ENCODE measurements around the gene CMKLR1. TPM values are rescaled to one million over a fixed set of nuclear protein-coding genes. Genes with fewer than 3 reads are reported as not detected.

The CMKLR1 gene
- total RNA-seq, 1 donor from 2014 or later = 0.12 TPM

DNA sequence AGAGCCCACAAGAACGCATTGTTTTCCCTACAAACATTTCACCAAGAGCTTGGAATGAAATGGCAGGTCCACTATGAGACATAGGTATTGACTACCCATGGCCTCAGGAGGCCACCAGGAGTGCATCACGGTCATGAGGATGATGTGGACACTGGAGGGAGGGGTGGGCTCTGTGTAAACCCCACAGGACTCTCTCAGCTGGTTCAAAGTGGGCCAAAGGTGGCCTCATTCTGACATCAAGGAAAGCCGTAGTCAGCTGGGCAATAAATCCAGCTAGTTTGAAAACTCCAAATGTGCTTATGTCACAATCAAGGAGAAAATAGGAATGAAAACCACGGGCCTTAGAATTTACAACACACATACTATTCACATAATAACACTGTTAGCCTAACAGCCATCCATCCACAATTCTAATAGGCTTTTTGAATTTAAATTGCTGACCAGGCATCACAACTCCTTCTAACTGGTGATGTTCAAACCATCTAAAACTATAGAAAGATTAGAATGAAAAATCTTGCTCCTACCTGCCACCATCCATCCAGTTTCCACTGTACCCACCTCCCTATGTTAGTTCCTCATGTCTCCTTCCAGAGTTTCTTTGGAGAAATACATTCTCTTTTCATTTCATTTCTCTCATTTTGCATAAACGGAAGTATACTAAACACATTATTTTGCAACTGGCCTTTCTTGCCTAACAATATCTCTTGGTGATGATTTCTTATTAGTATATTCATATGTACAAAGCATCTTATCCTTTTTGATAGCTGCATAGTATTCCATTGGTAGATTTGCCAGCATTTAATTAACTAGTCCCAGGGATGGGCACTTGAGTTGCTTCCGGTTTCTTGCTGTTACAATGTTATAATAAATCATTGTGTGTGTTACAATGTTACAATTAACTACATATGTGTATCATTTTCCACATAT lies 21.5 kb downstream of the CMKLR1 start:
- no peak overlapping the region for H3K4me3 ChIP-seq (ENCODE audit: low read depth, low read length)
- no peak for DNase-seq (ENCODE audit: low read depth)
- TF ChIP-seq, protein P1, sequence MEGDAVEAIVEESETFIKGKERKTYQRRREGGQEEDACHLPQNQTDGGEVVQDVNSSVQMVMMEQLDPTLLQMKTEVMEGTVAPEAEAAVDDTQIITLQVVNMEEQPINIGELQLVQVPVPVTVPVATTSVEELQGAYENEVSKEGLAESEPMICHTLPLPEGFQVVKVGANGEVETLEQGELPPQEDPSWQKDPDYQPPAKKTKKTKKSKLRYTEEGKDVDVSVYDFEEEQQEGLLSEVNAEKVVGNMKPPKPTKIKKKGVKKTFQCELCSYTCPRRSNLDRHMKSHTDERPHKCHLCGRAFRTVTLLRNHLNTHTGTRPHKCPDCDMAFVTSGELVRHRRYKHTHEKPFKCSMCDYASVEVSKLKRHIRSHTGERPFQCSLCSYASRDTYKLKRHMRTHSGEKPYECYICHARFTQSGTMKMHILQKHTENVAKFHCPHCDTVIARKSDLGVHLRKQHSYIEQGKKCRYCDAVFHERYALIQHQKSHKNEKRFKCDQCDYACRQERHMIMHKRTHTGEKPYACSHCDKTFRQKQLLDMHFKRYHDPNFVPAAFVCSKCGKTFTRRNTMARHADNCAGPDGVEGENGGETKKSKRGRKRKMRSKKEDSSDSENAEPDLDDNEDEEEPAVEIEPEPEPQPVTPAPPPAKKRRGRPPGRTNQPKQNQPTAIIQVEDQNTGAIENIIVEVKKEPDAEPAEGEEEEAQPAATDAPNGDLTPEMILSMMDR (conservative IDR thresholded peaks at IDR 0.05; ENCODE audit: low read depth, low read length) = no peak

DNA sequence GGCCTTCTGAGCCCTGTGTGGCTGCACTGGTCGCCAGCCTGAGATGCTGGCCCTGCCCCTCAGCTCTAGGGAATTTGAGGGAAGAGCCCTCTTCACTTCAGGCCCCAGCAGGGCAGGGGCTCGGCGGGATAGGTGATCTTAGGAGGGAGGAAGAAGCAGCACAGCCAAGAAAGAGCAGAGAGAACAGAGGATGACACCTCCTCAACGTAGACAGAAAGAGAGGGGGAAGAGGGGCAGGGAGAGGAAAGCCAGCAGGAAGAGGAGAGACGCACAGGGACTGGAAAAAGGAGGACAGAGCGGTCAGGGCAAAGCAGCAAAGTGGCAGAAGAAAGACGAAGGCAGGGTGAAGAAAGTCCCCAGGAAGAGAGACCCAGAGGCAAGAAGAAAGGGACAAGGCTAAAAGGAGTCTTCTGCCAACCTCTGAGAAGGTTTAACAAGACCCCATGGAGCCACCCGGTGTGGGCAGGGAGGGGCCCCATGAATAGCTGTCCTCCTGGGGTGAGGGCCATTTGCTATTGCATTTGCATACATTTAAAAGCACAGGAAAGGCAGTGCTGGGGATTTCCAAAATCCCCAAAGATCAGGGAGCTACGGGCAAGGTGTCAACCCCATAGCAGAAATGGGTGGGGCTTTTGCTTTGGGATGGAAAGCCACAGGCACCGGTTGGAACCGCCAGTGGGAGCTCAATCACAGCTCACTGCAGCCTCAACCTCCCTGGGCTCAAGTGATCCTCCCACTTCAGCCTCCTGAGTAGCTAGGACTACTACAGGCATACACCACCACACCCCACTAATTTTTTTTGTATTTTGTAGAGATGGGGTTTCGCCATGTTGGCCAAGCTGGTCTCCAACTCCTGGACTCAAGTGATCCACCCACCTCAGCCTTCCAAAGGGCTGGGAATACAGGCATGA lies 22.7 kb downstream of the CMKLR1 start:
- no peak overlapping the region for H3K4me3 ChIP-seq (ENCODE audit: low read depth, low read length)
- TF ChIP-seq, protein P1 (conservative IDR thresholded peaks at IDR 0.05; ENCODE audit: low read depth, low read length) = no peak
- DNase-seq (ENCODE audit: low read depth) = no peak

DNA sequence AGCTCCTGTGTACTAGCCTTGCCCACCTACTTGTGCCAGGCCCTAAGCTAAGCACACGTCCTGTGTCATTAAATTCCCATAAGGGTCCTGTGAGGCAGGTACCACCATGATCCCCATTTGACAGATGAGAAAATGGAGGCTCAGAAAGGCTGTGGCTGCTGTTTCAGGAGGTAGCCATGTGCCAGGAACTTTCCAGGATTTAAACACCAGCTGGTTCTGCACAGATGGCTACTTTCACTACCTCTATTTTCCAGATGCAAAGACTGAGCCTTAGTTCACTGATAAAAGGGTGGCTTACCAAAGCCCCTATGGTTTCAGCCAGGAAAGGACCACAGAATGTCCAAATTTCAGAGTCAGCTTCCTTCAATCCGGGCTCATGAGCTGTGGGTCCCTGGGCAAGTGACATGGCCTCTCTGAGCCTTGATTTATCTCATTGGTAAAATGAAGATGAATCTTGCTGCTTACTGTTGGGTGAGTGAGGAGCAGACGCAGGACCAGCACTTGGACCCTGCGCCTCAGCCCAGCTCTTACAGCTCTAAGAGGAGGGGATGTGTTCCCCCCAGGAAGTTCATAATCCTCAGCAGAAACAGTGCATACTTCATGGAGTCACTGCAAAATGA lies 23.5 kb downstream of the CMKLR1 start:
- no peak for DNase-seq (ENCODE audit: low read depth)
- H3K4me3 ChIP-seq (ENCODE audit: low read depth, low read length) = no peak overlapping the region
- TF ChIP-seq, protein P1 (conservative IDR thresholded peaks at IDR 0.05; ENCODE audit: low read depth, low read length) = no peak

DNA sequence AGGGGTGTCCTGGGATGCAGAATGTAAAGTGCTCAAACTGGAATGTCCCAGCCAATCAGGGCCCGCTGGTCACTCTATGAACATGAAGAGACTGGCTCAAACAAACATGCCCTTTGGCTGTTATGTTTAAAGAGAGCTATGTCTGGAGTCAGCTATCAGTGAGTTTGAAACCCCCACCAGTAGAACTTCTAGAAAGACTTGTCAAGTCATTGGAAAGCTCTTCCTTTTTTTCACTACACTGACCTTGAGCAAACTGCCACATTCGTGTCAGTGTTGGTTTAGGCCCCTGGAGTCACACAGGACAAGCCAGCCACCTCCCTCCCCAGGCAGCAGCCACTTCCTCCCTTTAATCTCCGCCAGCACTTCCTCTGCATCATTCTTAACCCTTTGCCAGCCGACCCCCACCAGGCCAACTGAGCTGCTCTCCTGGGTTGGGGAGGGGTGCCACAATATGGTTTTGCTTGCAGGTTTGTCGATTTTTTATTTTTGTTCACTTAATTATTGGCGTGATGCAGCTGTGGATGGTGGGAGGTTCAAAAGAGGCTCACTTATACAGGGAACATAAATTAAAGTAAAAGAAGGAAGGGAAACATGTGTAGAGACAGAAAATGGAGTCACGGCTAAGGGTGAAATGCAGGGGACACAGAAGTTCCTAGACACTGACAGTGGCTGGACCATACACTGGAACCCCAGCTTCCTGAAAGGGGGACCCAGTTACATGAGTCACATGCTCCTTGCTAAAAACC lies 25.3 kb downstream of the CMKLR1 start:
- no peak for DNase-seq (ENCODE audit: low read depth)
- H3K4me3 ChIP-seq (ENCODE audit: low read depth, low read length) = no peak overlapping the region
- TF ChIP-seq, protein P1 (conservative IDR thresholded peaks at IDR 0.05; ENCODE audit: low read depth, low read length) = no peak

DNA sequence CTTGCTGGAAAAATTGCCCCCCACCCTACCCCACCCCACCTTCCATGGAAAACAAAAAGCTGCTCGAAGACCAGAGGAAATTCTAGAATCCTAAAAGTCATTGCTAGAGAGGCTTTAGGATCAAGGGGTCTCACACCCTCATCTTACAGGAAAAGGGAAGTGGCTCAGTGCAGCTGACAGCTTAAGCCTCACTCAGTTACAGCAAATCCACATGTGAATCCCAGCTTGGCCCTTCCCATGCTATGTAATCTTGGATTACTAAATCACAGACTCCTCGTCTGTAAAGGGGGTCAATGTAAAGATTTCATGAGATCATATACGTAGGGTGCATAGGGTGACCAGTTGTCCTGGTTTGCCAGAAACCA lies 25.9 kb downstream of the CMKLR1 start:
- H3K4me3 ChIP-seq (ENCODE audit: low read depth, low read length) = no peak overlapping the region
- TF ChIP-seq, protein P1 (conservative IDR thresholded peaks at IDR 0.05; ENCODE audit: low read depth, low read length) = no peak
- no peak for DNase-seq (ENCODE audit: low read depth)

DNA sequence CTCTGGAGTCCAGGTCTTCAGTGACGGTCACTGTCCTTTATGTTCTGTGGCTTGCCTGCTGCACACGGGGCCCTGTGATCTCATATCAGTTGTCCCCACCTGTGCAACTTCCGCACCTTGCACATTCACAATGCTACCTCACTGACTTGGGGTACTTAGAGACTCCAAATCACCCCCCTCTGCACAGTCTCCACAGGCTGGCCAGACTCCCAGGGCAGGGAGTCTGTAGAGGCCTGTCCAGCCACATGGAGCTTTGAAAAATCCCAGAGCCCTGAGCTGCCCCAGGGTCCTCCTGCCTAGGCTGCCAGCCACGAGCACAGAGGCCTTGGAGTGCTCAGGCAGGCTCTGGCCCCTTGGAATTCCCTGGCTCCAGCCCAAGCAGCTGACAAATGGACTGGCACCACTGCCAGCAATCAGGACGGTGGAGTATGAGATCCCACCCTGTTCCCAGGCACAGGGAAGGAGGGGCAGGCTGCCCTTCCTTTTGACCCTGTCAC lies 26.4 kb downstream of the CMKLR1 start:
- H3K4me3 ChIP-seq (ENCODE audit: low read depth, low read length) = no peak overlapping the region
- no peak for DNase-seq (ENCODE audit: low read depth)
- TF ChIP-seq, protein P1 (conservative IDR thresholded peaks at IDR 0.05; ENCODE audit: low read depth, low read length) = no peak

Data from epithelial cell of proximal tubule (primary cell).